ENCODE data around the gene LTBP1. TPM values are rescaled to one million over a fixed set of nuclear protein-coding genes. Genes with fewer than 3 reads are reported as not detected.

LTBP1 gene
- total RNA-seq, 4 donors from 2014 or later, result 8.7 to 18.7 (median 13.0) TPM

DNA sequence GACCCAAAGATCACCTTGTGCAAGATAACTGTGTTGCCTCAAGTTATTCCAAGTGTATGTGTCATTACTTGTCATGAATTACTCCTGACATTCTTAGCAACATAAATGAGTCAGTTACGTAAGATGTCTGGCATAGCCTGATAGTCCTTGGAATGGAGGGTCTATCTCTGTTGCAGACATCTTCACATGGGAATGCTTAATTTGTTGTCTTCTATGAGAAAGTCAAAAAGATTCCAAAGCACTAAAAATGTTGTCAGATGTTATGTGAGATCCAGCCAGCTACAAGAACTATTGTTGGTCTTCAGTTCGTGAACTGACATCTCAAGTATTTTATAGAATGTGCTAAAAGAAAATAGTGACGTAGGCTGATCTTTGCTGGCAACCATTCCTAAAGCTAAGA is 351.5 kb downstream of the LTBP1 start:
- no peaks in the 10 kb centered on the region for H3K27me3 ChIP-seq
- no peak for DNase-seq (ENCODE audit: low spot score in 2 of 2)
- WGBS, result 48% methylated on average over 3 of the region's 3 CpGs
- TF ChIP-seq POLR2AphosphoS5 (IDR thresholded peaks at IDR 0.05), result peak in 2 of 3 donors; percentile 81 to 91
- TF ChIP-seq EP300 (IDR thresholded peaks at IDR 0.05), result no peak
- H3K9me3 ChIP-seq, result no peaks in the 10 kb centered on the region
- H3K4me1 ChIP-seq, result peaks cover 9% of the 10 kb centered on the region
- H3K4me3 ChIP-seq, result no peak overlapping the region
- H3K27ac ChIP-seq, result no peak overlapping the region
- H3K36me3 ChIP-seq, result no peaks in the 10 kb centered on the region

DNA sequence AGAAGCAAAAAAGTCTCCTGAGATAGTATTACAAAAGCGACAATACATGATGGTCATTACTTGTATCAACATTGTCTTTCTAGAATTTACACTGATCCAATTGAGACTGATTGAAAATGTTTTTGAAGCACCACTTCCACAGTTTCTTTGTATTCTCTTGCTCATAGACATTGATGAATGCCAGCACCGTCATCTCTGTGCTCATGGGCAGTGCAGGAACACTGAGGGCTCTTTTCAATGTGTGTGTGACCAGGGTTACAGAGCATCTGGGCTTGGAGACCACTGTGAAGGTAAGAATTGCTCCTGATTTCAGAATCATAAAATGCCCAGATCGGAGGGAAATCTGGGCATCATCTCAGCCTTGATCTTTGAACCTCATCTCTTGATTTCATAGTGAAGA is 354.6 kb downstream of the LTBP1 start:
- no peak overlapping the region for H3K4me3 ChIP-seq
- no peak overlapping the region for H3K27ac ChIP-seq
- no peak for DNase-seq (ENCODE audit: low spot score in 2 of 2)
- H3K9me3 ChIP-seq, result no peaks in the 10 kb centered on the region
- H3K4me1 ChIP-seq, result peaks cover 9% of the 10 kb centered on the region
- WGBS, result 94% methylated on average over 3 of the region's 3 CpGs
- H3K27me3 ChIP-seq, result no peaks in the 10 kb centered on the region
- TF ChIP-seq, protein P1, sequence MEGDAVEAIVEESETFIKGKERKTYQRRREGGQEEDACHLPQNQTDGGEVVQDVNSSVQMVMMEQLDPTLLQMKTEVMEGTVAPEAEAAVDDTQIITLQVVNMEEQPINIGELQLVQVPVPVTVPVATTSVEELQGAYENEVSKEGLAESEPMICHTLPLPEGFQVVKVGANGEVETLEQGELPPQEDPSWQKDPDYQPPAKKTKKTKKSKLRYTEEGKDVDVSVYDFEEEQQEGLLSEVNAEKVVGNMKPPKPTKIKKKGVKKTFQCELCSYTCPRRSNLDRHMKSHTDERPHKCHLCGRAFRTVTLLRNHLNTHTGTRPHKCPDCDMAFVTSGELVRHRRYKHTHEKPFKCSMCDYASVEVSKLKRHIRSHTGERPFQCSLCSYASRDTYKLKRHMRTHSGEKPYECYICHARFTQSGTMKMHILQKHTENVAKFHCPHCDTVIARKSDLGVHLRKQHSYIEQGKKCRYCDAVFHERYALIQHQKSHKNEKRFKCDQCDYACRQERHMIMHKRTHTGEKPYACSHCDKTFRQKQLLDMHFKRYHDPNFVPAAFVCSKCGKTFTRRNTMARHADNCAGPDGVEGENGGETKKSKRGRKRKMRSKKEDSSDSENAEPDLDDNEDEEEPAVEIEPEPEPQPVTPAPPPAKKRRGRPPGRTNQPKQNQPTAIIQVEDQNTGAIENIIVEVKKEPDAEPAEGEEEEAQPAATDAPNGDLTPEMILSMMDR (IDR thresholded peaks at IDR 0.05), result no peak
- no peak for TF ChIP-seq EP300 (IDR thresholded peaks at IDR 0.05)
- TF ChIP-seq POLR2AphosphoS5 (IDR thresholded peaks at IDR 0.05), result no peak
- no peak for TF ChIP-seq POLR2A (IDR thresholded peaks at IDR 0.05)
- H3K36me3 ChIP-seq, result no peaks in the 10 kb centered on the region

DNA sequence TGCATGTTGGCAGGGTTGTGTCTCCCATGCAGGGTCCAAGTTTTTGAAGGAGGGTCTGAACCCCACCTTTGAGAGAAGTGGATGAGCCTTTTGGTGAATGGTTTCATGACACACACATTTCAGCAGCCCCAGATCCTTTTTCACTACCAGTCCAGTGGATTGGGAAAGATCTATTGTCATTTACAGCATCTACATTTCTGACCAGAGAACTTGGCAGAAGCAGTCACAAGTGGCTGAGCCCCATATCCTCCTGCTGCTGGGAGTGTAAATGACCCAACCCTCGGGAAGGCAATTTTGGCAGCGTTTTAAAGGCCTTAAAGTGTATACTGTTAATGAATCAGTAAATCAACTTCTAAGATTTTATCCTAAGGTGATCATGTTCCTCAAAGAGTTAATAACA is 355.6 kb downstream of the LTBP1 start:
- Histone ChIP-seq H3K27ac (no peak overlapping the region), H3K36me3 (no peaks in the 10 kb centered on the region), H3K9me3 (no peaks in the 10 kb centered on the region), H3K27me3 (no peaks in the 10 kb centered on the region), H3K4me3 (no peak overlapping the region), H3K4me1 (peaks cover 8% of the 10 kb centered on the region)
- DNase-seq (ENCODE audit: low spot score in 2 of 2), result no peak
- no peak for TF ChIP-seq POLR2A (IDR thresholded peaks at IDR 0.05)
- TF ChIP-seq, protein P1 (IDR thresholded peaks at IDR 0.05), result no peak
- no peak for TF ChIP-seq EP300 (IDR thresholded peaks at IDR 0.05)
- TF ChIP-seq POLR2AphosphoS5 (IDR thresholded peaks at IDR 0.05), result no peak
- 85% methylated on average over 2 of the region's 2 CpGs for WGBS

DNA sequence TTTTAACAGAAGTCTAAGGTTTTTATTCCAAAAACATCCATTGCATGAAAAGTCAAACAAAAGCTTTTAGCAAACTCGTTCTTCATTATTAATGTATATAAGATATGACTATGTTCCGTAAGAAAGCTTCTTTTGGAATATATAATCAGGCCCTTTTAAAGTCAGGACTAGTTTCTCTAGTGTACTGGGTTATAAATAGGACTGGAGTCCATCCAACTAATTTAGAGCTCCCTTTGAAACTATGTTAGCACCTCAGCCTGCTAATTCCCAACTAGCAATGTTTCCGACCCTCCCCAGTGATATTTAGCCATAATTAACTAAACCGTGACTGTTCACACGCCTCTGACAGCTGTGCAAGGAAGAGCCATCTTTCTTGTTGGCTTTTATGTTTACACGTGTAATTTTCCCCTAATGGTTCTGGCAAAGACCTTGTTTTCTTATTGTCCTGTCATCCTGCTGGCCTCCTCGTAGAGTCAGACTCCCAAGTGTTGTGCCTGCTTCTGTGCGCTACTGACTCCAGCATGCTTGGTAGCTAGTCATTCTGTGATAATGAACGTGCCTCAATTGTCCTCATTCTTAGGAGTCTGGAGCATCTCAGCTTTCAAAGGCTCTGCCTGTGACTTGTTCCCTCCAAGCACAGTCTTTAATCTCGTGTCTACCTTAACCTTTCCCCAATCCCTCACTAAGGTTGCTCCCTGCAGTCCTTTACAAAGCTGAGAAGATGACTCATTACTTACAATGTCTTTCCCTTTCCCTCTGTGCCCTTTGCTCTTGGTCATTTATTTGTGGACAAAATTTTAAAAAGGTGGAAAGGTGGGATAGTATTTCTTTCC is 357.5 kb downstream of the LTBP1 start:
- 81% methylated on average over 10 of the region's 10 CpGs for WGBS
- TF ChIP-seq EP300 (IDR thresholded peaks at IDR 0.05) (no peak), POLR2AphosphoS5 (IDR thresholded peaks at IDR 0.05) (no peak), POLR2A (IDR thresholded peaks at IDR 0.05) (no peak)
- TF ChIP-seq, protein P1 (IDR thresholded peaks at IDR 0.05), result no peak
- H3K27ac ChIP-seq, result no peak overlapping the region
- no peak overlapping the region for H3K4me3 ChIP-seq
- H3K9me3 ChIP-seq, result no peaks in the 10 kb centered on the region
- H3K4me1 ChIP-seq, result no peaks in the 10 kb centered on the region
- H3K27me3 ChIP-seq, result no peaks in the 10 kb centered on the region
- no peak for DNase-seq (ENCODE audit: low spot score in 2 of 2)
- no peaks in the 10 kb centered on the region for H3K36me3 ChIP-seq

DNA sequence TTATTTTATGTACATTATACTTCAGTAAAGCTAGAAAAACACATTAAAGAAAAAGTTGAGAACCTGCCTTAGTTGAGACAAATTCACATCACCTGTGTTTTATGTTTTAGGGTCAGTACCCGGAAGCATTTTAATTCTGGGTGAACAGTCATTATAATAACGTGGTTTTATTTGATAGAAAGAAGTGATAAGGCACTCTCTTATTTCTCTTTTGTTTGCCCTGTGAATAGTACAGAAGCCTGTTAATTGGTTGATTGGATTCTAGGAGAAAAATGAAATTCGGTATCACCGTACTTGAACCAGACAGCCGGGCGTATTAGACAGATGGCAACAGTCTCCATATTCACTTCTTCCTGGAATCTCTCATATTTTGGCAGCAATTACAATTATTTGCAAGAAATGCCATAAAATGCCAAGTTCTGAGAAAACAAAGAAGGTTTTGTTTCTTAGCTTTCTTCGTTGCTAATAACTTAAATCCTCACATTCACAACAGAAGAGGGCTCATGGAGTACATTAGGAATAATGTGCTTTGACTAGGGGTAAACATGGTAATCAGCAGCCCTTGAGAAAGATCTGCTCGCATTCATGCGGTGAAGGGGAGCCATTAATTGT is 361.0 kb downstream of the LTBP1 start:
- Histone ChIP-seq H3K27ac (no peak overlapping the region), H3K4me3 (no peak overlapping the region), H3K36me3 (no peaks in the 10 kb centered on the region), H3K27me3 (no peaks in the 10 kb centered on the region), H3K9me3 (no peaks in the 10 kb centered on the region), H3K4me1 (peaks cover 5% of the 10 kb centered on the region)
- TF ChIP-seq, protein P1 (IDR thresholded peaks at IDR 0.05), result no peak
- TF ChIP-seq POLR2A (IDR thresholded peaks at IDR 0.05) (no peak), POLR2AphosphoS5 (IDR thresholded peaks at IDR 0.05) (no peak), EP300 (IDR thresholded peaks at IDR 0.05) (no peak)
- no peak for DNase-seq (ENCODE audit: low spot score in 2 of 2)
- 70% methylated on average over 9 of the region's 9 CpGs for WGBS

Measured in suprapubic skin (tissue), 4 donors.